Sigmoid colon (tissue), 7 donors: Measurements from ENCODE around the gene RNF182. TPM values are rescaled to one million over a fixed set of nuclear protein-coding genes. Genes with fewer than 3 reads are reported as not detected.

Experiments
- DNase-seq: peaks from one replicate; pipeline ENCODE4 v3.0.0-alpha.2; 2019
- H3K27ac ChIP-seq, 4 donors: fragments of 200-600 bp; sonication (generic); one replicate each; pipeline ENCODE4 v1.5.1; 2016 to 2019; ENCODE audit warnings: mild to moderate bottlenecking in 1 of 4
- H3K27me3 ChIP-seq, 3 donors: fragments of 200-600 bp; sonication (generic); one replicate each; pipeline ENCODE4 v1.5.1; 2019; ENCODE audit warnings: mild to moderate bottlenecking in 1 of 3
- H3K36me3 ChIP-seq, 4 donors: fragments of 200-600 bp; sonication (generic); one replicate each; pipeline ENCODE4 v1.5.1; 2016 to 2019
- H3K4me1 ChIP-seq, 4 donors: fragments of 200-600 bp; sonication (generic); one replicate each; pipeline ENCODE4 v1.5.1; 2017 to 2019
- H3K4me3 ChIP-seq, 4 donors: fragments of 200-600 bp; sonication (generic); one replicate each; pipeline ENCODE4 v1.5.1; 2017 to 2019; ENCODE audit warnings: mild to moderate bottlenecking in 2 of 4, moderate library complexity in 1 of 4
- H3K9me3 ChIP-seq, 4 donors: fragments of 200-600 bp in 3 of 4; sonication (generic) in 3 of 4; one replicate each; pipeline versions ENCODE4 v1.5.1 to v1.6.1; 2013 to 2019
- EP300 ChIP-seq, 4 donors: sonication (generic); formaldehyde crosslinking; IDR thresholded peaks; one replicate each; pipeline ENCODE4 v1.6.1; 2017; ENCODE audit warnings: antibody characterized with exemption in 4 of 4
- POLR2A ChIP-seq, 2 donors: fragments of 450-650 bp; IDR thresholded peaks; one replicate each; pipeline ENCODE4 v1.6.1; 2016; ENCODE audit warnings: antibody characterized with exemption in 2 of 2, mild to moderate bottlenecking in 2 of 2, moderate library complexity in 2 of 2
- POLR2AphosphoS5 ChIP-seq, 4 donors: sonication (generic); formaldehyde crosslinking; IDR thresholded peaks; one replicate each; pipeline ENCODE4 v1.6.1; 2017; ENCODE audit warnings: antibody characterized with exemption in 4 of 4
- WGBS, 2 donors: extraction: QIAGEN DNeasy Blood & Tissue Kit; methylation state at CpG; one replicate each; pipeline ENCODE4 v1.1.7; 2013; 5-methylcytosine and 5-hydroxymethylcytosine counted together
- intact Hi-C: fragments of 100-400 bp; cut with DNase I; formaldehyde crosslinking; loops from one replicate; pipeline ENCODE4 v1.15.1; 2023
- polyA plus RNA-seq, 3 donors: library from polyadenylated mRNA; stranded (reverse); fragments of 200-250 nt; gene quantifications; one replicate each; pipeline ENCODE4 v1.2.3, GENCODE V29; 2013
- total RNA-seq, 4 donors: library from RNA; depleted of rRNA; stranded (reverse); fragments of >200 nt; gene quantifications; one replicate each; pipeline ENCODE4 v1.1.0, GENCODE V29; 2016
- TF ChIP-seq, protein P1 (sequence below), 4 experiments: fragments of 450-650 bp in 3 of 4; fragments of 200-600 bp in 1 of 4; IDR thresholded peaks; one replicate each; pipeline ENCODE4 v1.5.1; 2016 to 2019; ENCODE audit warnings: antibody characterized with exemption in 4 of 4, mild to moderate bottlenecking in 3 of 4, moderate library complexity in 2 of 4
- donor health status: healthy with polysubstance abuse.
- donor health status: Bipolar disorder and iron deficiency.
- donor health status: healthy.

The RNF182 gene
- total and polyA plus RNA-seq, 7 donors: 0.06 to 0.71 (median 0.28) TPM; not detected in 2

DNA sequence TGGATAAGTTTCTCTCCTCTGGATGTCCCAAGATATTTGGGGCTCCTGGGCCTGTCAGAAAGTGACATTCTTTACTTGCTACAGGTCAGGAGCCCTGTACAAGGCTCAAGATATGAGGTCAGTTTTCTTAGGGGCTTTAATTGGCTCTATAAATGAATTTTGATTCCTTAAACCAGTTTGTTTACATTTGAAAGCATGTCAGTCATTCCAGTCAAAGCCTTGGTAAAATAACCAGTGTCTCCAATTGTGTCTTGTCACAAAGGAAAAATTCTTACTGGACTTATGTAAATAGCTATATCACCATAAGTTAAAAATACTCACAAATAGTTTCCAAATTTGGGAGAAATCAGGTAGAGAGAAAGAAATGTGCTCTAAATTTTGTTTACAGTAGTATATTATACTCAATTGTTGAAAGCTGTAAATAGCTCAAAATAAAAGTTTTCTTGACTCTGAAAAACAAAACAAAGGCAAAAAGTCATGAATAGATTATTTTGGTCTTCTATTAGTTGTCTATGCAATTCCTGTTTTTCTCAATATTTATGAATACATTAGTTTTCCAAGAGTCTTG, 22.9 kb downstream of the RNF182 start:
- Histone ChIP-seq H3K27ac (no peak overlapping the region), H3K4me3 (no peak overlapping the region), H3K27me3 (no peaks in the 10 kb centered on the region), H3K9me3 (no peaks in the 10 kb centered on the region), H3K36me3 (no peaks in the 10 kb centered on the region), H3K4me1 (no peaks in the 10 kb centered on the region)
- TF ChIP-seq EP300 (IDR thresholded peaks at IDR 0.05) (no peak), POLR2AphosphoS5 (IDR thresholded peaks at IDR 0.05) (no peak), POLR2A (IDR thresholded peaks at IDR 0.05) (no peak)
- TF ChIP-seq, protein P1, sequence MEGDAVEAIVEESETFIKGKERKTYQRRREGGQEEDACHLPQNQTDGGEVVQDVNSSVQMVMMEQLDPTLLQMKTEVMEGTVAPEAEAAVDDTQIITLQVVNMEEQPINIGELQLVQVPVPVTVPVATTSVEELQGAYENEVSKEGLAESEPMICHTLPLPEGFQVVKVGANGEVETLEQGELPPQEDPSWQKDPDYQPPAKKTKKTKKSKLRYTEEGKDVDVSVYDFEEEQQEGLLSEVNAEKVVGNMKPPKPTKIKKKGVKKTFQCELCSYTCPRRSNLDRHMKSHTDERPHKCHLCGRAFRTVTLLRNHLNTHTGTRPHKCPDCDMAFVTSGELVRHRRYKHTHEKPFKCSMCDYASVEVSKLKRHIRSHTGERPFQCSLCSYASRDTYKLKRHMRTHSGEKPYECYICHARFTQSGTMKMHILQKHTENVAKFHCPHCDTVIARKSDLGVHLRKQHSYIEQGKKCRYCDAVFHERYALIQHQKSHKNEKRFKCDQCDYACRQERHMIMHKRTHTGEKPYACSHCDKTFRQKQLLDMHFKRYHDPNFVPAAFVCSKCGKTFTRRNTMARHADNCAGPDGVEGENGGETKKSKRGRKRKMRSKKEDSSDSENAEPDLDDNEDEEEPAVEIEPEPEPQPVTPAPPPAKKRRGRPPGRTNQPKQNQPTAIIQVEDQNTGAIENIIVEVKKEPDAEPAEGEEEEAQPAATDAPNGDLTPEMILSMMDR (IDR thresholded peaks at IDR 0.05): no peak
- intact Hi-C loops: no loop called here
- DNase-seq: no peak

DNA sequence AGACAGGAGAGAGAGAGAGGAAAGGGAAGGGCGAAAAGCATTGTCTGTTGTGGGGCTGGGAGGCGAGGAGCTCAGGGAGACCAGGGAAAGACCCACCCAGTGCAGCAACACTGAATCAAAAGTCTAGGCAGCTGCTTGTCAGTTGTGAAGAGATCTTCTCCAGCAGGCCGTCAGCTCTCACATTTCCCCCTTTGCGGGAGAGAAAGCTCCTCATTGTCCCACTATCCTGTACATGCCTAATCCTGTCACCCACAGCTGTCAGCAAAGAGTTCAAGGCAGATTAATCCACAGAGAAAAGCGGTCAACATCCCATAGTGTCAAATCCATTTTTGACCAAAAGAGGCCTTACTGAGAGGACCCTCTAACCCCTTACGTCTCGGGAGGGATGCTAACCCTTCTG, 27.3 kb downstream of the RNF182 start:
- no peaks in the 10 kb centered on the region for H3K27me3 ChIP-seq
- no peak overlapping the region for H3K27ac ChIP-seq
- WGBS, 2 donors: 86 to 90% methylated on average over 7 of the region's 7 CpGs
- intact Hi-C loops: no loop called here
- no peak overlapping the region for H3K4me3 ChIP-seq
- no peak for DNase-seq
- H3K4me1 ChIP-seq: no peaks in the 10 kb centered on the region
- no peaks in the 10 kb centered on the region for H3K36me3 ChIP-seq
- TF ChIP-seq POLR2AphosphoS5 (IDR thresholded peaks at IDR 0.05) (no peak), POLR2A (IDR thresholded peaks at IDR 0.05) (no peak), EP300 (IDR thresholded peaks at IDR 0.05) (no peak)
- TF ChIP-seq, protein P1 (IDR thresholded peaks at IDR 0.05): no peak
- H3K9me3 ChIP-seq: no peaks in the 10 kb centered on the region

DNA sequence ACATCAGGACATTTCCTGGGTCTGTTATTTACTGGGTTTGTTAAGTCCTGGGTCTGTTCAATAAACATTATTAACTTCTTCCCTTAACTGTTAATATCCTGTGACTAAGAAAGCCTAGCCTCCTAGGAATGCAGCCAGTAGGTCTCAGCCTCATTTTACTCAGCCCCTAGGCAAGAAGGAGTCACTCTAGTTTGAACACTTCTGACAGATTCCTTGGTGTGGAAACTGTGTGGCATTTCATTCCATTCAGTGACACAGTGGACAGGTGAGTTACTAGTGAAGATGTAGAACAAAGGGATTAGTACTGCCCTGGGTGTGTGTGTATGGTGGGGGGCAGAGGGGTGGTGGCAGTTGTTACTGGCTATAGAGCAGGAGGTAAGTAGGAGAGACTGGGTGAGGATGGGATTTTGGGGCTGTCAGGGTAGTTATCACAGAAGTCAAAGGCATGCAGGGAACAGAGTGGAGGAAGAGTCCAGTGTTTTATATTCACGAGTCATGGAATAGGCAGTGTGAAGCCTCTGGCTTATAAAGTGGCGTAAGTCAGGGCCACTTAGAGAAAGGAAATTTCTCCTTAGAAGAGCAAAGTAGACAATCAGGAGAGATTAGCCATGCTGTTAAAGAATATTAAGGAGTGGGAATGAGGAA, 28.4 kb downstream of the RNF182 start:
- no peaks in the 10 kb centered on the region for H3K4me1 ChIP-seq
- 86 to 90% methylated on average over 2 of the region's 2 CpGs for WGBS, 2 donors
- no peak for TF ChIP-seq POLR2A (IDR thresholded peaks at IDR 0.05)
- TF ChIP-seq, protein P1 (IDR thresholded peaks at IDR 0.05): no peak
- H3K4me3 ChIP-seq: no peak overlapping the region
- DNase-seq: no peak
- H3K36me3 ChIP-seq: no peaks in the 10 kb centered on the region
- H3K27ac ChIP-seq: no peak overlapping the region
- peaks cover 0 to 2% (median 0%) of the 10 kb centered on the region in 3 donors for H3K27me3 ChIP-seq
- intact Hi-C loops: no loop called here
- H3K9me3 ChIP-seq: no peaks in the 10 kb centered on the region

DNA sequence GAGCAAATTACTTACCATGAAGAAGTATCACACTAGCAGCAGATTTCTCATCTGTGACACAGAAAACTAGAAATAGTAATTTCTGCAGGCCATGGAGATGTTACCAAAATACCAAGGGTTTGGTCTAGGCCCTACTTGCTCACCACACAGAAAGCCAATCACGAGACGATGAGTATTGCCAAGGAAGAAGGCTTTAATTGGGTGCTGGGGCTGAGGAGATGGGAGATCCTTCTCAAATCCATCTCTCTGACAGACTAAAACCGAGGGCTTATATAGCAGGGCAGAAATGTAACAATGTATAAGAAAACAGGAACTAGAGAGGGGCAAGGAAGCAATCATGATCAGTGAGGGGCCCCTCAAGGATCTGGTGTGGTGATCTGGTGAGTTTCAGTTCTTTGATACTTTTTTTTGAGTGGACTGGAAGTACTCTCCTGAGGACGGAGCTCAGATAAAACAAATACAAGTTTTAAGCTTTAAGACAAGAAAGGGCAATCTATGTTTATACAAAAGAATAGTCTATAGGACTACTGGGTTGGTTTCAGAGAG, 40.9 kb downstream of the RNF182 start:
- H3K27ac ChIP-seq: no peak overlapping the region
- no peaks in the 10 kb centered on the region for H3K36me3 ChIP-seq
- WGBS, 2 donors: 73 to 84% methylated on average over 4 of the region's 4 CpGs
- peaks cover 0 to under 1% (median 0%) of the 10 kb centered on the region in 4 donors for H3K9me3 ChIP-seq
- H3K4me1 ChIP-seq: no peaks in the 10 kb centered on the region
- peaks cover 0 to 5% (median 0%) of the 10 kb centered on the region in 3 donors for H3K27me3 ChIP-seq
- intact Hi-C loops: no loop called here
- no peak for DNase-seq
- H3K4me3 ChIP-seq: no peak overlapping the region
- TF ChIP-seq EP300 (IDR thresholded peaks at IDR 0.05) (no peak), POLR2A (IDR thresholded peaks at IDR 0.05) (no peak), POLR2AphosphoS5 (IDR thresholded peaks at IDR 0.05) (no peak)
- TF ChIP-seq, protein P1 (IDR thresholded peaks at IDR 0.05): no peak
